Fibroblast of lung (primary cell): Measurements from ENCODE around the gene TCP11. TPM values are rescaled to one million over a fixed set of nuclear protein-coding genes. Genes with fewer than 3 reads are reported as not detected.

Experiments used
- DNase-seq, 2 donors: peaks; one replicate each; pipeline versions ENCODE4 v3.0.0 to v3.0.0-alpha.2; 2010; ENCODE audit warnings: low read depth in 2 of 2
- H2AFZ ChIP-seq: 2 replicates; pipeline ENCODE4 v1.5.1; 2012; ENCODE audit warnings: low read length, control low read depth, inconsistent platforms
- H3K27ac ChIP-seq: 2 replicates; pipeline ENCODE4 v1.5.1; 2011; ENCODE audit warnings: low read length, control low read depth; ENCODE audit not compliant: insufficient read depth
- H3K27me3 ChIP-seq: 2 replicates; pipeline ENCODE4 v1.5.1; 2011; ENCODE audit warnings: mild to moderate bottlenecking, low read length; ENCODE audit not compliant: control insufficient read depth, insufficient read depth
- H3K36me3 ChIP-seq: 2 replicates; pipeline ENCODE4 v1.5.1; 2011; ENCODE audit warnings: low read length; ENCODE audit not compliant: control insufficient read depth, insufficient read depth
- H3K4me1 ChIP-seq: 2 replicates; pipeline ENCODE4 v1.5.1; 2011; ENCODE audit warnings: low read length; ENCODE audit not compliant: control insufficient read depth, insufficient read depth; ENCODE audit errors: extremely low read depth
- H3K4me2 ChIP-seq: 2 replicates; pipeline ENCODE4 v1.5.1; 2011; ENCODE audit warnings: low read length, control low read depth; ENCODE audit not compliant: insufficient read depth; ENCODE audit errors: extremely low read depth
- H3K4me3 ChIP-seq, 4 experiments: fragments of 200-600 bp in 1 of 4; sonication (generic) in 1 of 4; replicated peaks in 1 of 4; 2 replicates each; pipeline ENCODE4 v1.5.1; 2011 to 2016; ENCODE audit warnings: low read length in 4 of 4, low read depth in 3 of 4, mild to moderate bottlenecking in 3 of 4, control low read depth in 2 of 4, inconsistent platforms in 1 of 4, mixed read lengths in 1 of 4; ENCODE audit not compliant: insufficient read depth in 1 of 4; ENCODE audit errors: control extremely low read depth in 1 of 4
- H3K79me2 ChIP-seq: 2 replicates; pipeline ENCODE4 v1.5.1; 2012; ENCODE audit warnings: mild to moderate bottlenecking, low read length, inconsistent platforms; ENCODE audit not compliant: control insufficient read depth, insufficient read depth
- H3K9ac ChIP-seq: 2 replicates; pipeline ENCODE4 v1.5.1; 2011; ENCODE audit warnings: mild to moderate bottlenecking, low read length, control low read depth; ENCODE audit not compliant: insufficient read depth
- H3K9me3 ChIP-seq: 2 replicates; pipeline ENCODE4 v1.5.1; 2012; ENCODE audit warnings: low read depth, low read length; ENCODE audit not compliant: control insufficient read depth, insufficient read depth
- H4K20me1 ChIP-seq: 2 replicates; pipeline ENCODE4 v1.5.1; 2011; ENCODE audit warnings: low read length; ENCODE audit not compliant: control insufficient read depth, insufficient read depth; ENCODE audit errors: extremely low read depth
- EZH2 ChIP-seq: IDR thresholded peaks from 2 replicates; pipeline ENCODE4 v1.5.1; 2012; ENCODE audit warnings: low read length, control low read depth, mild to moderate bottlenecking; ENCODE audit errors: missing control alignments
- polyA plus RNA-seq, 2 donors: library from polyadenylated mRNA; depleted of rRNA in 1 of 2; stranded (reverse) in 1 of 2; unstranded in 1 of 2; fragments of >200 nt; gene quantifications; 2 replicates each; pipeline ENCODE4 v1.2.1, GENCODE V29; 2011 to 2012; ENCODE audit warnings: missing spikeins in 1 of 2
- total RNA-seq: library from RNA; depleted of rRNA; stranded (reverse); fragments of >200 nt; gene quantifications from 2 replicates; pipeline ENCODE4 v1.2.1, GENCODE V29; 2014
- TF ChIP-seq, protein P1 (sequence below), 2 donors: IDR thresholded peaks in 1 of 2; conservative IDR thresholded peaks in 1 of 2; 1 replicate in 1 of 2; 2 replicates in 1 of 2; pipeline ENCODE4 v1.5.1; 2011 to 2012; ENCODE audit warnings: low read length in 2 of 2, control low read depth in 1 of 2, inconsistent platforms in 1 of 2, low read depth in 1 of 2, mild to moderate bottlenecking in 1 of 2

The TCP11 gene
- total and polyA plus RNA-seq, 2 donors (not counting 1 experiment from before 2014, with no cell fraction given), result 0.17 to 0.24 TPM

DNA sequence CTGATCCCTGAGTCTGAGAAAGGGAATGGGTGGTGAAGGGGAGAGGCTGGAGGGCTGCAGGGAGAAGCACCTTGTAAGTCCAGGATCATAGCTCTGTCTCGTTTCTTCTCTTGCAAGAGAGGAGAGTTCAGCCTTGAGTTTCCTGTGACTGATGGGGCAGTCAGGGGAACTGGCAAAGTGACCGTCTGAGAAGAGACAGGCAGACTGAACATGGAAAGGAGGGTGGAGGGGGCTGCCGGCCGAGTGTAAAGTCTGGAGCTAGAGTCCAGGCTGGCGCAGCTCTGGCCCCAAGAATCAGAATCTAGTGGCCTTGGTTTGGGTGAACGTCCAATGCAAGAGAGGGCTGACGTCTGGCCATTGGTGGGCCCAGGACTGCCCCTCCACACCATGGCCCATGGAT, 72.5 kb downstream of the TCP11 start:
- TF ChIP-seq EZH2, result no peak
- TF ChIP-seq, protein P1, sequence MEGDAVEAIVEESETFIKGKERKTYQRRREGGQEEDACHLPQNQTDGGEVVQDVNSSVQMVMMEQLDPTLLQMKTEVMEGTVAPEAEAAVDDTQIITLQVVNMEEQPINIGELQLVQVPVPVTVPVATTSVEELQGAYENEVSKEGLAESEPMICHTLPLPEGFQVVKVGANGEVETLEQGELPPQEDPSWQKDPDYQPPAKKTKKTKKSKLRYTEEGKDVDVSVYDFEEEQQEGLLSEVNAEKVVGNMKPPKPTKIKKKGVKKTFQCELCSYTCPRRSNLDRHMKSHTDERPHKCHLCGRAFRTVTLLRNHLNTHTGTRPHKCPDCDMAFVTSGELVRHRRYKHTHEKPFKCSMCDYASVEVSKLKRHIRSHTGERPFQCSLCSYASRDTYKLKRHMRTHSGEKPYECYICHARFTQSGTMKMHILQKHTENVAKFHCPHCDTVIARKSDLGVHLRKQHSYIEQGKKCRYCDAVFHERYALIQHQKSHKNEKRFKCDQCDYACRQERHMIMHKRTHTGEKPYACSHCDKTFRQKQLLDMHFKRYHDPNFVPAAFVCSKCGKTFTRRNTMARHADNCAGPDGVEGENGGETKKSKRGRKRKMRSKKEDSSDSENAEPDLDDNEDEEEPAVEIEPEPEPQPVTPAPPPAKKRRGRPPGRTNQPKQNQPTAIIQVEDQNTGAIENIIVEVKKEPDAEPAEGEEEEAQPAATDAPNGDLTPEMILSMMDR (conservative IDR thresholded peaks at IDR 0.05 in 1 of 2, IDR thresholded peaks at IDR 0.05 in 1 of 2; ENCODE audit: low read depth in 1 of 2, low read length in 2 of 2), result no peak
- H3K27me3 ChIP-seq, result no peaks in the 10 kb centered on the region
- H3K4me2 ChIP-seq, result no peak overlapping the region
- H2AFZ ChIP-seq, result no peak overlapping the region
- H3K9ac ChIP-seq, result no peak overlapping the region
- DNase-seq, result no peak
- no peaks in the 10 kb centered on the region for H3K9me3 ChIP-seq
- no peaks in the 10 kb centered on the region for H4K20me1 ChIP-seq
- no peaks in the 10 kb centered on the region for H3K36me3 ChIP-seq
- H3K79me2 ChIP-seq, result no peaks in the 10 kb centered on the region
- no peak overlapping the region for H3K4me3 ChIP-seq
- no peak overlapping the region for H3K27ac ChIP-seq
- H3K4me1 ChIP-seq, result no peaks in the 10 kb centered on the region

DNA sequence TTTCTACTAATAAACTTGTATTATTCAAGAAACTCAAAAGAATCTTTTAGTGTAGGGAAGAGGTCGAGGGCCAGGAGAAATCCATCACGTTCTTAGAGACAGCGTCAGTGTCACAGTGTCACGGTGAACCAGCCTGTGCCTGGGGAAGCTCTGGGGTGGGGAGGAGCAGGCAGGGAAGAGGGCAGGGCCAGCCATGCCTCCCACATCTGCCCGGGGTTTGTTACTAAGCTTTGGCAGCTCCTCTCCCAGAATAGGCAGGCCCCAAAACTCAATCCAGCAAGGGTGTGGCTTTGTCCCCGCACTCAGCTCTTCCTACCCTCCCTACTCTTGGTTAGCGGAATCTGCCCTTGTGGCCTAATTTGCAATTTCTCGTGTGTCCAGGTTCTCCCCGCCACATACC, 72.9 kb downstream of the TCP11 start:
- no peaks in the 10 kb centered on the region for H4K20me1 ChIP-seq
- H3K4me2 ChIP-seq, result no peak overlapping the region
- H3K27ac ChIP-seq, result no peak overlapping the region
- H2AFZ ChIP-seq, result no peak overlapping the region
- no peaks in the 10 kb centered on the region for H3K4me1 ChIP-seq
- H3K9ac ChIP-seq, result no peak overlapping the region
- H3K27me3 ChIP-seq, result no peaks in the 10 kb centered on the region
- no peak for DNase-seq
- H3K79me2 ChIP-seq, result no peaks in the 10 kb centered on the region
- TF ChIP-seq EZH2, result no peak
- TF ChIP-seq, protein P1 (conservative IDR thresholded peaks at IDR 0.05 in 1 of 2, IDR thresholded peaks at IDR 0.05 in 1 of 2; ENCODE audit: low read depth in 1 of 2, low read length in 2 of 2), result no peak
- no peaks in the 10 kb centered on the region for H3K36me3 ChIP-seq
- H3K9me3 ChIP-seq, result no peaks in the 10 kb centered on the region
- no peak overlapping the region for H3K4me3 ChIP-seq

Other genes starting within 250 kb of the TCP11 start
- gene SCUBE3, start 72.6 kb upstream of the TCP11 start, total RNA-seq, result under 0.01 TPM in 2 replicates
- gene SCUBE3, start 72.6 kb upstream of the TCP11 start, polyA plus RNA-seq, result 0.29 and 1.2 TPM in 2 replicates
- gene ZNF76, start 118.4 kb upstream of the TCP11 start, total RNA-seq, result 9.8 and 19.5 TPM in 2 replicates
- gene ZNF76, start 118.4 kb upstream of the TCP11 start, polyA plus RNA-seq, result 9.6 and 11.4 TPM in 2 replicates
- gene DEF6, start 156.5 kb upstream of the TCP11 start, total RNA-seq, result 0.33 and 0.51 TPM in 2 replicates
- gene DEF6, start 156.5 kb upstream of the TCP11 start, polyA plus RNA-seq, result 0.12 and 0.17 TPM in 2 replicates
- 9.8 and 16.3 TPM in 2 replicates for gene PPARD, start 201.2 kb upstream of the TCP11 start, total RNA-seq
- gene PPARD, start 201.2 kb upstream of the TCP11 start, polyA plus RNA-seq, result 14.8 and 27.5 TPM in 2 replicates